AG08396 (cell line): Measurements from ENCODE around the gene DPP6.
"Not testable (repeated sequence)": the region's sequence is repeated elsewhere in the genome, so short reads cannot be mapped to it uniquely, and the experiment has no call there.

ENCODE experiments used
- DNase-seq: peaks from one replicate; pipeline ENCODE4 v3.0.0; 2012; ENCODE audit warnings: low spot score, mixed read lengths

DPP6 gene

DNA sequence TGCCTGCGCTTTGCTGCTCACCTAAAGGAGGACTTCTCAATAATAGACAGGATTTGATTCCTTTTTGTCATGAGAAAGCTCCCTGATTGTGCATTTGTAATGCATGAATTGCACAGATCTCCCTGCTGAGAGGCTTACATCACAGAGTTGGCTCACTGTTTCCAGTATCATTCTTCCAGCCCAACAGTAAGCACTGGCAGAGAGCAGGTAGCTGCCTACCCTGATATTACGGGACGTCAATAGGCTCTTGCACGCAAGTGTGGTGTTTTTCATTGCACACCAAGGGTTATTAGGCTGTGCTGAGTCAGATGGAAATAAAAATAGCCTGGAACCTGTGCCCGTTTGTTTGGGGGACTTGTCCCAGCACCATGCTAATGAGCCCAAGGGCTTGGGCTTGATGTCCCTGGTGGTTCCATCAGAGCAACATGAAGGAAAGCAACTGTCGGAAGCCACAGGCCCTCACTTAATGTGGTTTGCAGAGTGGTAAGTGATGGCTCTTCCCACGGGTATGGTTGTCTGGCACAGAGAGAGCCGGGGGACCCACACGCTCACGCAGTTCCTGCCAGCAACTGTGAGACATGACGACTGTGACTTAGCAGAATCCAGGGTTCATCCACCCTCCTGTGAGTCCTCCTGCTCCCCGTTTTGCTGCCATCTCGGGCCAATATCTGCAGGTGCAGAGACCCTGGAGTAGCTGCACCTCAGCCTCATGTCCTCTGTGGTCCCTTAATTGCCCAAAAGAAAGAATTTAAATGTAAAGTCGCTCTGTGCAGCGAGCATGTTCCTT, 20.4 kb downstream of the DPP6 start:
- not testable (repeated sequence) for DNase-seq

GRCh38 chr7:154078523-154078922, 26.3 kb downstream of the DPP6 start:
- DNase-seq, result not testable (repeated sequence)

- not testable (repeated sequence) for DNase-seq
Measured at GRCh38 chr7:154080249-154080648, 28.1 kb downstream of the DPP6 start.

- not testable (repeated sequence) for DNase-seq
Measured at GRCh38 chr7:154087037-154087725, 35.0 kb downstream of the DPP6 start.

- not testable (repeated sequence) for DNase-seq
Measured at GRCh38 chr7:154092093-154092492, 39.9 kb downstream of the DPP6 start.

- DNase-seq, result not testable (repeated sequence)
Measured at GRCh38 chr7:154095201-154095600, 43.0 kb downstream of the DPP6 start.

DNA sequence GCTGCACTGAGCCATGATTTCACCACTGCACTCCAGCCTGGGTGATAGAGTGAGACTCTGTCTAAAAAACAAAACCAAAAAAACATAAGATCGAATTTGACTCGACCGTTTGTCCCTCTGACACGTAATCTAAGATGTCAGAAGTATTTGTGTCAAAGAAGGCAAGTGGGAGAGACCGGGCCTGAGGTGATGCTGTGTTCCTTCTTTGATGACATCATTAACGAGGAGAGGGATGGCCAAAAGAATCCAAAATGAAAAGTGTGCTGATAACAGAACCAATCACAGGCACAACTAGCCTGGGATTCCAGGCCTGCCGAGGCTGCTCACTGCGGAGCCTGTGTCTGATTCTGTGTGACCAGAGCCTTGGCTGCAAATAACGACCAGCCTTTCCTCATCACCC, 52.9 kb downstream of the DPP6 start:
- not testable (repeated sequence) for DNase-seq

GRCh38 chr7:154109615-154110014, 57.4 kb downstream of the DPP6 start:
- not testable (repeated sequence) for DNase-seq

DNA sequence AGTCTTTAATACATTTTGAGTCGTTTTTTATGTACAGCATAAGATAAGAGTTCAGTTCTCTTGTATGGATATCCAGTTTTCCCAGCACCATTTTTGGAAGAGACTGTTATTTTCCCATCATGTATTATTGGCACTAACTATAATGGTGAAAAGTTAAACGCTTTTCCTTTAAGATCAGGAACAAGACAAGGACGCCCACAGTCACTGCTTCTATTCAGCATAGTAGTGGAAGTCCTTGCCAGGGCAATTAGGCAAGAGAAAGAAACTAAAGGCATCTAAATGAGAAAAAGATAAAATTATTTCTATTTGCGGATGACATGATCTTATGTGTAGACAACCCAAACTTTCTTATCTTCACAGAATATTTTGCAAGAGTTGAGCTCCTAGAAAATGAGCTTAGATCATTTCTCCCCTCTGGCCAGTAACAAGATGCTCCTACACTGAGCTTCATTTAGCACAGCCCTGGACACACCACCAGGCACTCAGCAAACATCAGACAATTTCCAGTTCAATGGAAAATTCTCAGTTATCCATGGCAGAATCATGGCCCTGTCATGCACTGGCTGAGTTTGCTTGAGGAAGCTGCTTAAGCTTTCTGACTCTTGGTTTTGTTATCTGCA, 61.6 kb downstream of the DPP6 start:
- not testable (repeated sequence) for DNase-seq

DNA sequence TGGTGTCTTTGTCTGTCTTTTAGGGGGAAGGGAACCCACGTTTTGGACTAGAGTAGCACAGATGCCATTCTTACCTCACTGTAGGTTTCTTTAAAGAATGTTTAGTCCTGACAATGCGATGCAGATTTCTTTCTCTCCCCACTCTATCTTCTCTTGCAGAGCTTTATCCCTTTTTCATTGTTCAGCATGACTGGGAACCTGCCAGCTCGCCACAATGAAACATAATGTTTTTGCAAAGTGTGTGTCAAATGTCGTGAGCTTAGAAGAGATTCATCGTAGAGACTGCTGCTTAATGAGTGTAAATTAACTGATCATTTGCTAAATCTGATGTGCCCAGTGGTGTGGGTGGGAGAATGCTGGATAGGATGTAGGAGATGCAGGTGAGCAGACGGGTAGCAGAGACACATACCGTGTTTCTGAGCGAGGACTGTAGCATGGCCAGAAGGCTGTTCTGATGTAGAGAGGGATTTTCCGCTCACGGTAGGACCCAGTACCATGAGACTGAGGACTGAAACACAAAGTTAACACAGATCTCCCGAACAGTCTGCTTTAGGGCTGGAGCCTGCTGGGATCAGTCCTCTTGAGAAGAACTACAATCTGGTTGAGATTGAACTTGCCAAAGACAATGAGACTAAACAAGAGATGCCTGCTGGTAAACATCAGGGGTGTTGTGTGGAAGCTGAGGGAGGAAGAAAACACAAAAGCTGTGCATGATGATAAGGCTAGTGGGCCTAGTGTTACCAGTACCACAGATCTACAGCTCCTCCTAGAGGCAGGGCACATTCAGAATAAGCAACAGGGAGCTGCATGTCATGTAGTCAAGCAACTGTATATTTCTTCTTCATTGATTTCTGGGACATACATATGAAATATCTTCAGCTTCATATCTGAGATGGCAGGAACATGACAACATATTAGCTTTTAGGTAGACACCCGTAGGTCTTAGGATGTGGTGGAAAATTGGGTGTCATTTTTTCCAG, 65.5 kb downstream of the DPP6 start:
- DNase-seq, result not testable (repeated sequence)

- not testable (repeated sequence) for DNase-seq
Measured at GRCh38 chr7:154120825-154121224, 68.6 kb downstream of the DPP6 start.

GRCh38 chr7:154122720-154123119, 70.5 kb downstream of the DPP6 start:
- not testable (repeated sequence) for DNase-seq

DNA sequence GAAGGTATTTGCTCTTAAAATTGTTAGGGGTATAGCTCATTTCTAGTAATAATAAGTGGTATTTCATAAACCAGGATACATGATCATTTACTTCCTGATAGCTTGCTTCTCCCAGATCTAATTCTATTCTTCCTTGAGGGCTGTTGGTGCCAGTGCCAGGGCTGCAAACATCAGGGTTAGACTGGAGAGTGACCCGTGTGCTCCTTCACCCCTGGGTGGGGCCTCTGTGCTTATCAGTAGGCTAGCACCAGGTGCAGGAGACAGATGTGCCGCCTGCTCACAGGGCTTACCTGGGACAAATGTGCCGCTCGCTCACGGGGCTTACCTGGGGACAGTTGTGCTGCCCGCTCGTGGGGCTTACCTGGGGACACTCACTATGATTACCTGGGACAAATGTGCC, 71.2 kb downstream of the DPP6 start:
- DNase-seq, result not testable (repeated sequence)

GRCh38 chr7:154129142-154129541, 76.9 kb downstream of the DPP6 start:
- not testable (repeated sequence) for DNase-seq

GRCh38 chr7:154132617-154133016, 80.4 kb downstream of the DPP6 start:
- not testable (repeated sequence) for DNase-seq

- not testable (repeated sequence) for DNase-seq
Measured at GRCh38 chr7:154133703-154134277, 81.6 kb downstream of the DPP6 start.

GRCh38 chr7:154134698-154135097, 82.5 kb downstream of the DPP6 start:
- DNase-seq, result not testable (repeated sequence)

DNA sequence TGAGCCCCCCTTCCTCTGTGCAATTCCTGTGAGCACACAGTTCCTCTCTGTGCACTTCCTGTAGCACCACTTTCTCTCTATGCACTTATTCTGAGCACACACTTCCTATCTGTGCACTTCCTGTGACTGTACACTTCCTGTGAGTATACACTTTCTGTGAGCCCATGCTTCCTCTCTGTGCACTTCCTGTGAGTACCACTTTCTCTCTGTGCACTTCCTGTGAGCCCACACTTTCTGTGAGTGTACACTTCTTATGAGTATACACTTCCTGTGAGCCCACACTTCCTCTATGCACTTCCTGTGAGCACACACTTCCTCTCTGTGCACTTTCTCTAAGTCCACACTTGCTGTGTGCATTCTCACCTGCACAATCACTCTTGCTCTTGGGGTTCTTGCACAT, 83.4 kb downstream of the DPP6 start:
- DNase-seq, result not testable (repeated sequence)

- not testable (repeated sequence) for DNase-seq
Measured at GRCh38 chr7:154145922-154146706, 93.9 kb downstream of the DPP6 start.

DNA sequence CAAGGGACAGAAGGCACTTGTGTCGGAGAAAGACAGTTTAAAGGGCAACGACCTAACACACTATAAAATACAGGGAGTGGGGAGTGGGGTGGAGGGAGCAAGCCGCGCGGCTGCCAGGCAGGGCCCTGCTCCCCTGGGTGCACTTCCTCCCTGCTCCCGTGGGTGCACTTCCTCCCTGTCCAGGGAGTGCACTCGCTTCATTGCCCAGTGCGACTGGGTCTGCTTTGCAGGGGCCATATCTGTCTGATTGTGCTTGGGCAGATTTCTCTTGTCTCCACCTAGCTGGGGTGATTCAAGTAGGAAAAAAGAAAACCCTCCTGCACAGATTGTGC, 94.5 kb downstream of the DPP6 start:
- not testable (repeated sequence) for DNase-seq
